Lung microvascular endothelial cell (primary cell): ENCODE measurements around the gene GASK1A. TPM values are rescaled to one million over a fixed set of nuclear protein-coding genes. Genes with fewer than 3 reads are reported as not detected.

Source experiments
- total RNA-seq: library from RNA; depleted of rRNA; stranded (reverse); fragments of >200 nt; gene quantifications from 2 replicates; pipeline ENCODE4 v1.2.1, GENCODE V29; 2014

Gene GASK1A
- total RNA-seq, 1 donor from 2014 or later: not detected

Other genes starting within 250 kb of the GASK1A start
- gene CCDC13, start 206.1 kb upstream of the GASK1A start, total RNA-seq: 0.20 and 0.22 TPM in 2 replicates
- 93.5 and 95.5 TPM in 2 replicates for gene HIGD1A, start 174.8 kb upstream of the GASK1A start, total RNA-seq
- gene ACKR2, start 169.9 kb upstream of the GASK1A start, total RNA-seq: 4.8 and 71.4 TPM in 2 replicates
- not detected in 2 replicates for gene CYP8B1, start 103.4 kb upstream of the GASK1A start, total RNA-seq
- 0.44 and 1.8 TPM in 2 replicates for gene ZNF662, start 73.2 kb upstream of the GASK1A start, total RNA-seq
- 3.3 and 3.8 TPM in 2 replicates for gene POMGNT2, start 126.8 kb downstream of the GASK1A start, total RNA-seq